GM19455 (cell line): ENCODE measurements around the gene RPL10A.

Experiments
- ATAC-seq: cut with Tn5 transposase; IDR thresholded peaks from one replicate; pipeline ENCODE4 v1.9.1; 2021; ENCODE audit not compliant: unreplicated experiment

Gene RPL10A

DNA sequence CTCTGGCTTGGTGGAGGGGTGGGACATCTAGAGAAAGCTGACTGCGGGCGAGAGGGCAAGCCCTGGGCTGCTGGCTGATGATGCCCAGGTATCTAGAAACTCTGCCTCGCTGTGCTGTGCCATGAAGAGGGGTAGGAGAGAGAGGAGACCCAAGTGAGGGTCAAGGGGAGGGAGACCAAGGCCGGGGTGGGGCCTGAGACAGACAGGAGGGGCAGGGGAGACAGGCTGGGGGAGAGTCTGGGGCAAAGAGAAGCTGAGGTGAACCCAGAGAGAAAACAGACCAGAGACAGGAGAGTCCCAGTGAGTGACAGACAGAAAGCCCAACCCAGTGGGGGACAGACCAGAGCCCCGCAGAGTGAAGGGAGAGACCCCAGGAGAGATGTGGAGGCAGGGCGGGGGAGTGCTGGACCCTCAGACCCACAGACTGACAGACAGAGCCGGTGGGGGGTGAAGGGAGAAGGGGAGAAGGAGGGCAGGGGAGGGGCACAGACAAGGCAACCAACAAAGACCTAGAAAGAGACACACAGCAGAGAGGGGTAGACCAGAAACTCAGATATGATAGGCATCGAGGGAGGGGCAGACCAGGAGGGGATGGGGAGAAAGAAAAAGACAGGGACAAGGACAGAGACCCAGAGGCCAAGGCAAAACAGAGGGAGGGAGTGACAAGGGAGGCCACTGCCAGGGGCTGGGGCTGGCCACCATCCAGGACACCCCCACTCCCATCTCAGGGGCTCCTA, 22.8 kb downstream of the RPL10A start:
- no peak for ATAC-seq

DNA sequence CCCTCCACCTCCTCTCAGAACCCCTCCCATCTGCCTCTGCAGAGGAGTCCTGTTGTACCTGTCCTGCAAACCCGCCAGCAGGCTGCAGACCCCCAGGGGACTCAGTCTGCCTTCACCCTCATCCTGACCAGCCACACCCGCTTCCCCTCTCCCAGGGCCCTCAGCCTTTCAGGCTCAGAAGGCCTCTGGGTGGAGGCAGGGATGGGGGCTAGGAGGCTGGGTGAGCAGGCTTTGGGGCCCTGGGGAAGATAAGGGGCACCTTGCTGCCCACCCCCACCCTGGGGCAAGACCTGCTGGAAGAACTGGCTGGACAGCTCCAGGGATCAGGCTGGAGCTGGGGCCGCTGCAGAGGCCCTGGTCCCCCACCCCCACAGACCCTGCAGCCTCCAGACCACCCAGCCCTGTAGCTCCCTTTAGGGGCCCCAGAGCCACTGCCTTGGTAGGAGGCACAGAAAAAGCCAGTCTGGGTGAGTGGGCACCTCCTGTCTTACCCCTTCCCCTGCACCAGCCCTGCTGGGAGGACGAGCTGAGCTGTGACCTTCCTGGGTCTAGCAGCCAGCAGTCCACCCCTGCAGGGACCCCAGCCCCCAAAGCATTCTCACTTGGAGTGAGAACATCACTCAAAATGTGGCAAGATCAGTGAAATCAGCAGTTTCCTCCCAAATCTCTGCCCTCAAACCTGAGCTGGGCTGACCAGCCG, 23.5 kb downstream of the RPL10A start:
- ATAC-seq, result no peak

DNA sequence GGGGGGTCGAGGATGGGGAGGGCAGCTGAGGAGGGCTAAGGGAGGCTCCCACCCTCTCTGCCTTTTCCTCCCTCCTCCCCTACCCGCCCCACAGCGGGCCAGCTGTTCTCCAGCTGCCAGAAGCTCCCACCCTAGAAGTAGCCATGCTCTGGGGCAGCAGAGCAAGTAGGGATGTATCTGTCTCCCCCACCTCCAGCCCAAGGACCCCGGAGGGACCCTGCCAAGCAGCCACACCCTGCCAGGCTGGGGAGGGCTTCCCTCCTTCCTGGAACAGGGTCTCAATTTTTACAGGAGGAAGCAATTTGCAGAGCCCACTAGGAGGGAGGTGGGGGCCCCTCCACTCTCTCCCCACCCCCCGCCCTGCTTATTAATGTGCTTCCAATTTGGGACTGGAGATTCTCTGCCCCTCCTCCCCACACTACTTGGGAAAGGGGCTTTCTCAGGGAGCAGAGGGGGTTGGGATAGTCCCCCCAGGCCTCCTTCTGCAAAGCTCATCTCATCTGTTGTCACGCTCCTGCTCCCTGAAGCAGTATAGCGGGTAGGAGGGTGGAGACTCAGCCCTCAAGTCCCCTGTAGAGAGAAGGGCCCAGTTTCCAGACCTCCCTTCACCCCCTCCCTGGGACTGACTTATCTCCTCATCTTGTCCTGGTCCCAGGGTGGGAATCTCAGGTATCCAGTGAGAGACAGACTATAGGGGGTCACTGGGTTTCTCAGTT, 24.2 kb downstream of the RPL10A start:
- no peak for ATAC-seq

DNA sequence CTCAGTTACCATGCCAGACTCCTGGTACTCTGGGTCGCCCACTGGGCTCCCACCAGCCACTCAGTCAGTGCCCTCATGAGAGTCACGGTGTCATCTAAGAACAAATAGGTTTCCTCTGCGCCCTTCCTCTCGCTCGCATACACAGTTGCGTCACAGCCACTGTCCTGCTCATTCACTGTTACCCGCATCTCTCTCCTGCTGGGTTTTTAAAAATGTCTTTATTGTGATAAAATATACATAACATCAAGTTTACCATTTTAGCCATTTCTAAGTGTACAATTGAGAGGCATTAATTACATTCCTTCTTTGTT, 24.7 kb downstream of the RPL10A start:
- ATAC-seq, result no peak

DNA sequence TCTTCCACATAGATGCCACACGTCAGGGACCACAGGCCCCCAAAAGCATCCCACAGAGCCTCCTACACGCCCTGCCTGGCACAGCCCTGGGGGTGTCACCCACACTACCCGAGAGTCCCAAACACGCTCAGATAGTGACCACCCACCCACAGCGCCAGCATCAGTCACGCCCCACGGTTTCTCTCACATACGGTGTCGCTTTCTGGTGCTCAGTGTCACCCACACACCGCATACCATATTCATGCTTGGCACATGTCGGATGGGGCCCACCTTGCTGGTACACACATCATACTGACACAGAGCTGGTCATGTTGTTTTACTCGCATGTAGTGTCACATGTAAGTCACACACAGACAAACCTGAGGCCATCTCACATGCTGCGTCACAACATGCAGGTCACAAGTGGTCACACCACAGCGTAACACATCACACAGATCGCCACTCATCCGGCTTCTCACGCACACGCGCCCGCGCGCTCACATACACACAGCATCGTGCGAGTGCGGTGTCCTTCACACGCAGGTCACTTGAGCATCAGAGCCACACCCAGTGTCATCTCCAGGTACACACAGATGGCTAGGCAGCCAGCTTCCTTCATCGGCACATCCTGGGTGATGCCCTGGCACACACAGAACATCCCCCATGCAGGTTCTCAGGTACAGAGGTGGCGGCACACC, 25.2 kb downstream of the RPL10A start:
- ATAC-seq, result no peak

DNA sequence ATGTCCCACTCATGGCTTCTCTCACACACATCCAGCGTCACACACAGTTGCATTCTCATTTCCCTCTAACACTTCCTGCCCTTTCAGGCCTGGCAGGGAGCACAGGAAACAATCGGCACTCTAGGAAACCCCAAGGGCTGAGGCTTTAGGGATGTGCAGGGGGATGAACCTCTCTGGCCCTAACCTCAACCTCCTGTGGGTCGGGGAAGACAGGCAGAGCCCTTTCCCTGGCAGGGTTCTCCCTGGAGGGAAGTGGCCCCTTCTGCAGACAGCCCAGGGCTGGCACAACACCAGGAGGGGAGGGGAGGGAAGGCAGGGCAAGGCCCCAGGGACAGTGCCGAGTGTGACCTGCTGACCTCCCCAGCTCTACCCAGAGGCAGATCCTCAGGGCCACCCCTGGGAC, 26.0 kb downstream of the RPL10A start:
- ATAC-seq, result no peak

DNA sequence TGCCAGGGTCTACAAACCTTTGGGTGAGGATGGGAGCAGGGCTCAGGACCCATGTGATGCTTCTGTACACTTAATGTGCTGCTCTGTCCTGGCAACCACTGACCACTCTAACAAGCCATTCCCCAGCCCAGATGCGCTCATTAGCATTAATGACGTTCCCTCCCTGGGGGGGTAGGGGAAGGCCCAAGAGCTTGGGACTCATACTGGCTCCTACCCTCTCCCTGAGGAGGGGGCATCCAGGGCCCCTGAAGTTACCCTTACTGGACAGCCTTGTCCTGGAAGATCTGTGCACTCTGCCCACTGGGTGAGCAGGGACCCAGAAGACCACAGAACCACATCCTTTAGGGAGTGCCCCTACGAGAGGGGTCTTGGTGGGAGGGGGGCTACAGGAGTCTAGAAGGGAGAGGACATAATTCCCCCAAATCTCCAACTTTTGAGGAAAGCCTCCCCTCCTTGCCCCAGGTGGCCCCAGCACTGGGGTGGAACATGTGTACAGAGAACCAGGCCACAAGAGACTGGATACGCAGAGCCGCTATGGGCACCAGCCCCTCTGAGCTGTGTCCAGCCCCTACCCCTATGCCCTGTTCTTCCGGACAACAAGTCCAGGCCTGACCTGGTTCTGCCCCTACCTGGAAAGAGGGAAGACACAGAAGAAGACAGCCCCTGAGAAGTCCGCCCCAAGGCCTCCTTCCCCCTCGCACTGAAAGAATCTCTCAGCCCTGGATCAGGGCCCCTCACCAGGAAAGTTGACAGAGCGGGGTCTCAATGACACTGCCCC, 27.2 kb downstream of the RPL10A start:
- ATAC-seq, result no peak

DNA sequence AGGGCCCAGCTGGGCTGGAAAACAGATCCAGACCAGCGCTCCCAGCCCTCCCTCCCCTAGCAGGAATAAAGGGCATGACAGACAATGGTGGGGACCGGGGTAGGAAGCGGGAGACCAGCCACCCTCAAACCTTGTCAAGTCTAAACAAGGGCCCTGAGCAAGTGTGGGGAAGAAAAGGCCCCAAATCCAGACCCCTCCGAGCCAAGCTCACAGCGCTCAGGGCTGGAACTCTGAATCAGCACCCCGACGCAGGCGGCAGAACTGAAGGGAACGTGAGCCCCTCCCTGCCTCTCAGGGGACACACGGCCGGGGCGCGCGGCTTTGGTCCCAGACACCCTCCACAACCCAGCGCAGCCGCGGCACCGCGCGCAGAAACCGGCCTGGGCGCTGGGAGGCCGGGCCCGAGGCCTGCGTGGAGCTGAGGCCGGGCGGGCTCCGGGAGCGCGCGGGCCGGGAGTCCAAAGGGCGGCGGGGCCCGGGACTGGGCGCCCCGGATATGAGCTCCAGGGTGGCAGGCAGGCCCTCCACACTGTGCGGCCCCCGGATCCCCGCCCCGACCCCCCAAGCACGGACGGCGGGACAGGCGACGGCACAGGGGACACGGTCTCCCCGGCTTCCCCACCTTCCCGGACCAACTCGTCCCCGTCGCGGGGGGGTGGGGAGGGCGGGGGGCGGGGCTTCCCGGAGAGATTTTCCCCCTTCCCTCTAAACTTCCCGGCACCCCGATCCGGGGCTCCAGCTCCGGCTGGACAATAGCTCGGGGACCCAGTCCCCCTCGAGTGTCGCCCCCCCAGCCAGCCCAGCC, 28.0 kb downstream of the RPL10A start:
- no peak for ATAC-seq

DNA sequence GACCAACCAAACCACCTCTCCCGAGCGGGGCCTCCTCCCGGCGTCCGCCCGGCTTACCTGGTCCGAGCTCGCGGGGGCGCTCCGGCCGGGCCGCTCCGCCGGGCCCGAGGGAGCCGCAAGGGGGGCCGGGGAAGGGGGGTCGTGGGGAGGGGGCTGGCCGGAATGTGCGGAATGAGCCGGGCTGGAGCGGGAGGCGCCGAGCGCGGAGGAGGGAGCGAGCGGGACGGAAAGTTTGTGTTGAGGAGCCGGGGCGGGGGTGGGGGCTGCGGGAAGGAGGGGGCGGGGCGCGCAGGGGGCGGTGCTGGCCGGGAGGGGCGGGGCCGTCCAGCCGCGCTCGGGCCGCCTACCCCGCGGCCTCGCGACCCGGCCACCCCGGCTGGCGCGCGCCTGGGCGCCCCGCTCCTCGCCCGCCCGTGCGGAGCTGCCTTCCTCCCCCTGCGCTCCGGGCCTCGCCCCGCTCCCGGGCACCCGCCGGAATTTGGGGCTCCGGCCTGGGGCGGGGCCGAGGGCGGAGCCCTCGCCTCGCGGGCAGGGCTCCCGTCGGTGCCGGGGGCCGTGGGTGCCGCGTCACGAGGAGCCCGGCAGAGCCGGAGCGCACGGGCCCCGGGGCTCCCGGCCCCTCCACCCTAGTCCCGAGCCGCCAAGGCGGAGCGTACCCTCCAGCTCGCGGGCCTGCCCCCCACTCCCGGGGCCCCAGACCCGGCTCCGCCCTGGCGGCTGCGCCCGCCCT, 28.8 kb downstream of the RPL10A start, which contains the start of gene TEAD3:
TSS of gene TEAD3 (minus strand) at position 239 of the 730 bp plus-strand sequence.
- ATAC-seq, result no peak

DNA sequence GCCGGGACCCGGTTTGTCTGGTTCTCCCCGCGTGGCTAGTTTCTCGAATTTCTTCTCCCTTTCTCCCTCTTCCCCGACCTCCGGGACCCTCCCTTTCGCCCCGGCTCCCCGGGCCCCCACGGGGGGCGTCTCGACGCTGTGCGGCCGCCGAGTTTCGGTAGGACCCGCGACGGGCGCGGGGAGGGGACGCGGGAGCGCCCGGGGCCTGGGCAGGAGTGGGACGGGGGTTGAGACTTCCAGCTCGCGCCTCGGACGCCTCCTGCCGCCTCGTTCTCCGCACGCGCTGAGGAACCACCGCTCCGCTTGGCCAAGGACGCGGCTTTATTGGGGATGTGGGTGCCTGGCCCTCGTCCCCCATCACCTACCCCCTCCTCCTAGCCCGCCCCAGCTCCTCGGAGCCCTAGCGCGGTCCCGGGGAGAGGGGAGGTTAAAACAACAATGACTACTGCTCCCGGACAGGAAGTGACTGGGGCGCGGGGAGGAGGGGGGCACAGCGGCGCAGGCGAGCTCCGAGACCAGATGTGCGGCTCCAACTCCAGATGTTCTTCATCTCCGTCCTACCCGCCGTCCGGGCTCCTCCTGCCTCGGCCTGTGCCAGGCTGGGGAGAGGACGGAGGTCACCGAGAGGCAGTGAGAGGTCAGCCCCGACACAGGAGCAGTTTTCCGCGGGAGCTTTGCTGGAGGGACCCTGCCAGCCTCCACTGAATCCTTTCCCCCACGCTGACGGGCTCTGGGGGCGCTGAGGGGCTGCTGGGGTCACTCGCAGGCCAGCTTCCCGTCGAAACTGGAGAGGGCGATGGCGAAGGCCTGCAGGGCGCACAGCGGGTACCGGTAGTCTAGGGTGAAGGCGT, 29.6 kb downstream of the RPL10A start:
- no peak for ATAC-seq

DNA sequence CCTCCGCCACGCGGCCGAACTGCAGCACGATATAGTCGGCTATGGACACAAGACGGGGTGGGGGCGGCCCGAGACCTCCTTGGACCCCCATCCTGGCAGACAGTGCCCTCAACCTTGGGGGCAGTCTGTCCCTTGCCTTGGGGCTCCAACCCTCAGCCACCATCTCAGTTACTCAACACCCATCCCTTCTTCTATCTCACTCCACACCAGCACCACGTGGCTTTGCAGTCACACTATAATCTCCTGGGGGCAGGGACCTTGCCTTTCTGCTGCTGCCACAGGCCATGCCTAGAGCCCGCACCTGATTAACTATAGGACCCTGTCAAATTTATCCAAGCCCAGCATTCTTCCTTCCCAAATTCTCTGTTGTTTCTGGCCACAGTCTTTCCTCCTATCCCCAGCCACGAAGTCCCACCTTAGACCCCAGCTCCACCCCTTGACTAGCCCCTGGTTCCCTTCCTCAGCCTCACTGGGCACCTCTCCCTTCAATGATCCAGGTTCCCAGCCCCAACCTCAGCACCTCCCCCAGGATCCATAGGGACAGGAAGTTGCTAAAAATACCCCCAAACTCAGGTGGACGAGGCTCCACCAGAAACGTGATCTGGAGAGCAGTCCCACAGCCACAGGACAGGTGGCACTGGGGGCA, 30.3 kb downstream of the RPL10A start:
- ATAC-seq, result no peak

DNA sequence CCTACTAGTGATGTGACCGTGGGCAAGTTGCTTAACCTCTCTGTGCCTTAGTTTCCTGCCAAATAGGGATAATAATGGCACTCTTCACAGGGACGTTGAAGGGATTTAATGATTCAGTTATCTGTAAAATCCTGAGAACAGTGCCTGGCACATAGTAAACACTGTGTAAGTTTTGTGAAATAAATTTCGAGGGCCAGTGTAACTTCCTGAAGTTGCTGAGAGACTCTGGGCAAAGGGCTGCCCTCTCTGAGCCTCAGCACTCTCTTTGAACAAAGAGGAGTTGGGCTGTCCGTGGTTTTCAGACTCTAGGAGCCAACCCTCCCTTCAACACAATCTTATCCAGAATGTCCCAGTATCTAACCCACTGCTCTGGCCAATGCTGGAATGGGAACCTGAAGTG, 31.2 kb downstream of the RPL10A start:
- ATAC-seq, result no peak

DNA sequence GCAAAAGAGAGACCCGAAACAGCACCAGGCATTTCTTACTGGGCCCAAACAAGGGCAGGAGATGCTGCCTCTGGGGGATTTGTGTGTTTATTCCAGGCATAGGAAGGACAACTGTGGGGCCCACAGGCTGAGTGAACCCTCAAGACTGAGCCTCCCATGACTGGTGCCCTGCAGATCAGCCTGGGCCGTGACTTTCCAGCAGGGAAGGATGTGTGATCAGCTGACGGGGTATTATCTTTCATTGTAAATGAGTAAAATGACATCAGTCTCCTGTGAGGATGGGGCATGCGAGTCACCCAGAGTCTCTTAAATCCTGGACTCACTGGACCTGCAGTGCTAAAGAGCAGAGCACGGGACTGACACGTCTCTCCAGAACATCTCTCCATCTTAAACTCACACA, 32.6 kb downstream of the RPL10A start:
- no peak for ATAC-seq

DNA sequence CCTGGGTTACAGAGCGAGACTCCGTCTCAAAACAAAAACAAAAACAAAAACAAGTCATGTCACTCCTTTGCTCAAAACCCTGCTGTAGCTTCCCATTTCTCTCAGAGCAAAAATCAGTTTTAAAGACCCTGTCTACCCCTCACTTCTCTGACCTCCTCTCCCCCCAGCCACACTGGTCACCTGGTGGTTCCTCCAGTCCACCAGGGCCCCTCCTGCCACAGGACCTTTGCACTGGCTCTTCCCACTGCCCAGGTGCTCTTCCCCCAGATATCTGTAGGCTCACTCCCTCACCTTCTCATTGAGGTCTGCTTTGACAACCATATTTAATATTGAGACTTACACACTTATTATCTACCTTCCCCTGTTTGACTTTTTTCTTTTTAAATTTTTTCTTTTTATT, 33.6 kb downstream of the RPL10A start:
- ATAC-seq, result no peak

DNA sequence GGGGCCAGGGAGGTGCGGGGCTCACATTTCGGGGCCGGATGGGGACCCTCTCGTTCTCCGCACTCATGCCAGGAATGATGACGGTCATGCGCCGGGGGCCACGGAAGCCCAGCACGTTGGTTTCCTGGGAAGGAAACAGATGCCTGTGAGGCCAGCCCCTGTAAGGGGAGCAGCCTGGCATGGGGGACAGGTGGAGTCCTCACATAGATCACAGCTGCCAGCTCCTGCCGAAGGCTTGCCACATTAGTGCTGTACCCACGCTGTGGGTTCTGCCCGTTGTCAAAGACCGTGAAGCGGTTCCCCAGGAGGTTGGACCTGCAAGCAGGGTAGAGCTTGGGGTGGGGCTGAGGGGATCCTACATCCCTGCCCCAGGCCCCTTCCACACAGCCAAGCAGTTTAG, 35.3 kb downstream of the RPL10A start:
- no peak for ATAC-seq

DNA sequence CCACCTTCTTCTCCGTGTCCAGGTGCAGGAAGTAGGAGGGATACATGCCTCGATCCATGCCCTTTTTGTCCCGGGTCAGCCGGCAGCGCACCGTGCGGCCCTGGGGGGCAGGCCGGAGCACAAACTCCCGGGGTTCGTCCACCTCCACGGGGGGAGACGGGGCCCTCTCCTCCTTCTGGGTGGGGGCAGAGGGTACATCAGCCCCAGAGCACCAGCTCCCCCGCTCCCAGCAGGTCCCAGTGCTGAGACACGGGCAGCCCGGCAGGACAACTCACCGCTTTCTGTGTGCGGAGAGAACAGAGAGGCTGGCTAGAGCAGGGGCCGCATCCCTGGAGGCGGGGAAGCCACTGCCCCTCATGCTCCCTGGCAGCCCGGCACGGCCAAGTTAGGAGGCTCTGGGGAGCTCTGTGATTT, 37.8 kb downstream of the RPL10A start:
- ATAC-seq, result no peak

DNA sequence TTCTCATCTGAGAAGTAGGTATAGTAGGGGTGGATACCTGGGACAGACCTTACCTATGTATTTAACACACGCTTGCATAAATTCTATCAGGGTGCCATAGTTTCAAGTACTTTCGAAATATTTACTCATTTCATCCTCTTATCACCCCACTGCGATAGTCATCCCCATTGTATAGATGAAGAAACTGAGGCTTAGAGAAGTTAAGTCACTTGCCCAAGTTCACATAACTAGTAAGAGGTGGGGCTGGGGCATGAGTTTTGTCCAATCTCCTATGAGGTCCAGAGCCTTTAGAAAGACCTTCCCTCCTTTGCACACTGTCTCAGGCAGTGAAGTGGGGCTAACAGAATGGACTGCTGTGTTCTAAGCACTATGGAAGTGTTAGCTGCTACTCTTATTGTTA, 38.3 kb downstream of the RPL10A start:
- no peak for ATAC-seq

DNA sequence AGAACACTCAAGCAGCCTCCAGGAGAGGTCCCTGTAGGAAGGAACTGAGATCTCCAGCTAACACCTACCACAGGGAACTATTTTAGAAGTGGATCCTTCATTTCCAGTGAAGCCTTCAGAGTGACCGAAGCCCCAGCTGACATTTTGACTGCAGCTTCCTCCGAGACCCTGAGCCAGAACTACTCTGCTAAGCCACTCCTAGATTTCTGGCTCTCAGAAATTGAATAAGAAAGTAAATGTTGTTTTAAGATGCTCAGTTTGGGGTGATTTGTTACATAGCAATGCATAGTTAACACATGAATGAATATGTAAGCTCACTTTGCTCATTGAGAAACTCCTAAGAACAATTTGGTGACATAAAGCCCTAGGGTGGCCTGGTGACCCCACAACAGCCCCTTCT, 39.0 kb downstream of the RPL10A start:
- ATAC-seq, result no peak
